Activated B cell treated with CpG ODN at 0.5 μM for 24 hours (primary cell): ENCODE data around the gene CCDC8. TPM values are rescaled to one million over a fixed set of nuclear protein-coding genes. Genes with fewer than 3 reads are reported as not detected.
"Not testable (repeated sequence)": the region's sequence is repeated elsewhere in the genome, so short reads cannot be mapped to it uniquely, and the experiment has no call there.

Source experiments
- ATAC-seq: fragments of 200-7000 bp; cut with Tn5 transposase; one replicate; pipeline ENCODE4 v1.10.0; 2021; ENCODE audit warnings: low read depth, mild to moderate bottlenecking, moderate library complexity
- CTCF ChIA-PET: fragments of 350-600 bp; sonication (Branson Sonifier 250); formaldehyde crosslinking; loops from one replicate; lab custom pipeline; 2021; ENCODE audit warnings: antibody characterized with exemption; lab: Charles Lee
- POLR2A ChIA-PET: fragments of 350-600 bp; sonication (Branson Sonifier 250); formaldehyde crosslinking; loops from one replicate; lab custom pipeline; 2021; ENCODE audit warnings: antibody characterized with exemption; lab: Charles Lee
- DNase-seq: peaks from one replicate; pipeline ENCODE4 v3.0.0; 2022
- H3K27ac Mint-ChIP-seq: one replicate; pipeline ENCODE4 v1.8.0; 2020; ENCODE audit warnings: mixed read lengths
- H3K27me3 Mint-ChIP-seq: one replicate; pipeline ENCODE4 v1.8.0; 2021; ENCODE audit warnings: mixed read lengths
- H3K36me3 Mint-ChIP-seq: one replicate; pipeline ENCODE4 v1.8.0; 2021; ENCODE audit warnings: low read depth, mixed read lengths
- H3K4me1 Mint-ChIP-seq: one replicate; pipeline ENCODE4 v1.8.0; 2021; ENCODE audit warnings: mixed read lengths
- H3K4me3 Mint-ChIP-seq: one replicate; pipeline ENCODE4 v1.8.0; 2020; ENCODE audit warnings: mild to moderate bottlenecking, mixed read lengths
- H3K9me3 Mint-ChIP-seq: one replicate; pipeline ENCODE4 v1.8.0; 2020; ENCODE audit warnings: mixed read lengths
- CTCF ChIP-seq: fragments of 200-600 bp; IDR thresholded peaks from one replicate; pipeline ENCODE4 v1.8.0; 2022; ENCODE audit warnings: antibody characterized with exemption, mild to moderate bottlenecking
- intact Hi-C: fragments of 100-400 bp; cut with micrococcal nuclease; formaldehyde crosslinking; loops from one replicate; pipeline ENCODE4 v1.15.1; 2024
- total RNA-seq: library from RNA; stranded (reverse); gene quantifications from 2 replicates; pipeline ENCODE4 v1.2.3, GENCODE V29; 2022

Gene CCDC8
- total RNA-seq, 1 donor from 2014 or later: not detected

- no peaks in the 10 kb centered on the region for H3K9me3 Mint-ChIP-seq
- intact Hi-C loops: no loop called here
These were observed 9.8 kb upstream of the CCDC8 start for GRCh38 chr19:46423188-46423587.

GRCh38 chr19:46422344-46422743 is 9.0 kb upstream of the CCDC8 start:
- intact Hi-C loops: no loop called here
- Mint-ChIP-seq H3K27ac (no peak overlapping the region), H3K4me1 (peaks cover 14% of the 10 kb centered on the region), H3K4me3 (no peak overlapping the region), H3K9me3 (no peaks in the 10 kb centered on the region), H3K36me3 (no peaks in the 10 kb centered on the region), H3K27me3 (peaks cover 37% of the 10 kb centered on the region)
- ChIA-PET CTCF (no interaction called here), POLR2A (no interaction called here)
- ATAC-seq (no peak), DNase-seq (no peak)
- no peak for TF ChIP-seq CTCF

More at GRCh38 chr19:46423188-46423587, 9.8 kb upstream of the CCDC8 start:
- H3K4me1 Mint-ChIP-seq: peaks cover 16% of the 10 kb centered on the region
- H3K4me3 Mint-ChIP-seq: no peak overlapping the region
- TF ChIP-seq CTCF: no peak
- DNase-seq: no peak
- ChIA-PET CTCF (no interaction called here), POLR2A (interaction anchor here (0.6 kb wide), 1 partner anchor 49 kb away, joined by 3 read pairs; no protein-coding TSS in a partner anchor)
- ATAC-seq: no peak
- no peak overlapping the region for H3K27ac Mint-ChIP-seq
- peaks cover 45% of the 10 kb centered on the region for H3K27me3 Mint-ChIP-seq
- H3K36me3 Mint-ChIP-seq: no peaks in the 10 kb centered on the region

- CTCF ChIA-PET: no interaction called here
- intact Hi-C loops: no loop called here
These were observed 6.7 kb upstream of the CCDC8 start for GRCh38 chr19:46420056-46420455.

GRCh38 chr19:46415804-46416709 is 2.7 kb upstream of the CCDC8 start:
- H3K36me3 Mint-ChIP-seq, intact Hi-C loops, H3K27ac Mint-ChIP-seq, H3K9me3 Mint-ChIP-seq, DNase-seq, CTCF ChIA-PET, H3K4me1 Mint-ChIP-seq, H3K4me3 Mint-ChIP-seq, ATAC-seq: not testable (repeated sequence)
- POLR2A ChIA-PET: interaction anchor here (0.6 kb wide), 1 partner anchor 128 kb away, joined by 4 read pairs; no protein-coding TSS in a partner anchor
- H3K27me3 Mint-ChIP-seq: peaks cover 51% of the 10 kb centered on the region

More at GRCh38 chr19:46420056-46420455, 6.7 kb upstream of the CCDC8 start:
- no peak for TF ChIP-seq CTCF
- H3K4me1 Mint-ChIP-seq: no peaks in the 10 kb centered on the region
- POLR2A ChIA-PET: no interaction called here
- H3K27me3 Mint-ChIP-seq: peaks cover 37% of the 10 kb centered on the region
- no peaks in the 10 kb centered on the region for H3K36me3 Mint-ChIP-seq
- ATAC-seq (no peak), DNase-seq (no peak)
- H3K9me3 Mint-ChIP-seq: no peaks in the 10 kb centered on the region
- H3K27ac Mint-ChIP-seq: no peak overlapping the region
- H3K4me3 Mint-ChIP-seq: no peak overlapping the region

- intact Hi-C loops, H3K27ac Mint-ChIP-seq, ATAC-seq, H3K36me3 Mint-ChIP-seq, DNase-seq, H3K9me3 Mint-ChIP-seq, CTCF ChIA-PET, H3K4me3 Mint-ChIP-seq, H3K4me1 Mint-ChIP-seq: not testable (repeated sequence)
- POLR2A ChIA-PET: interaction anchor here (0.6 kb wide), 1 partner anchor 20 kb away, joined by 6 read pairs; no protein-coding TSS in a partner anchor
- H3K27me3 Mint-ChIP-seq: peaks cover 59% of the 10 kb centered on the region
These were observed 1.5 kb upstream of the CCDC8 start for GRCh38 chr19:46414899-46415298.

- DNase-seq: no peak
- intact Hi-C loops: no loop called here
- no peak for TF ChIP-seq CTCF
- ATAC-seq: no peak
- POLR2A ChIA-PET: no interaction called here
- Mint-ChIP-seq H3K36me3 (no peaks in the 10 kb centered on the region), H3K9me3 (no peaks in the 10 kb centered on the region), H3K4me3 (no peak overlapping the region), H3K27me3 (peaks cover 65% of the 10 kb centered on the region), H3K4me1 (peaks cover 3% of the 10 kb centered on the region), H3K27ac (no peak overlapping the region)
- CTCF ChIA-PET: no interaction called here
These were observed 608 bp downstream of the CCDC8 start for GRCh38 chr19:46412650-46413261.
